HEK293T (cell line): ENCODE data around the gene KCTD15.

Source experiments
- CTCF ChIA-PET: fragments of 350-600 bp; formaldehyde crosslinking; extraction: SDS; loops from one replicate; lab custom pipeline; 2021; ENCODE audit warnings: antibody characterized with exemption, inconsistent platforms; lab: Yijun Ruan, JAX
- POLR2A ChIA-PET: fragments of 350-600 bp; formaldehyde crosslinking; extraction: SDS; loops from one replicate; lab custom pipeline; 2020; ENCODE audit warnings: antibody characterized with exemption, inconsistent platforms; lab: Yijun Ruan, JAX
- DNase-seq: peaks from one replicate; pipeline ENCODE4 v3.0.0; 2012; ENCODE audit warnings: mixed read lengths; ENCODE audit errors: extremely low spot score
- ARNT ChIP-seq: fragments of 450-650 bp; IDR thresholded peaks from 2 replicates; pipeline ENCODE4 v1.6.1; 2017; ENCODE audit warnings: mild to moderate bottlenecking
- BHLHE40 ChIP-seq: fragments of 450-650 bp; IDR thresholded peaks from 2 replicates; pipeline ENCODE4 v1.6.1; 2016; ENCODE audit warnings: mild to moderate bottlenecking, moderate library complexity, borderline replicate concordance
- CTBP1 ChIP-seq: fragments of 450-650 bp; IDR thresholded peaks from 2 replicates; pipeline ENCODE4 v1.6.1; 2016; ENCODE audit warnings: borderline replicate concordance
- ELF4 ChIP-seq: fragments of 450-650 bp; IDR thresholded peaks from 2 replicates; pipeline ENCODE4 v1.6.1; 2017; ENCODE audit warnings: antibody characterized with exemption
- FOXA1 ChIP-seq: fragments of 450-650 bp; IDR thresholded peaks from 2 replicates; pipeline ENCODE4 v1.6.1; 2016; ENCODE audit warnings: mild to moderate bottlenecking
- FOXK2 ChIP-seq: fragments of 450-650 bp; IDR thresholded peaks from 2 replicates; pipeline ENCODE4 v1.6.1; 2016; ENCODE audit warnings: mild to moderate bottlenecking
- FOXM1 ChIP-seq: fragments of 450-650 bp; IDR thresholded peaks from 2 replicates; pipeline ENCODE4 v1.6.1; 2017; ENCODE audit warnings: mild to moderate bottlenecking, borderline replicate concordance
- HDGF ChIP-seq: fragments of 450-650 bp; IDR thresholded peaks from 2 replicates; pipeline ENCODE4 v1.6.1; 2017; ENCODE audit warnings: antibody characterized with exemption, borderline replicate concordance
- L3MBTL2 ChIP-seq: fragments of 450-650 bp; conservative IDR thresholded peaks from 2 replicates; pipeline ENCODE4 v1.6.1; 2016; ENCODE audit warnings: mild to moderate bottlenecking
- LEF1 ChIP-seq: fragments of 450-650 bp; IDR thresholded peaks from 2 replicates; pipeline ENCODE4 v1.6.1; 2017; ENCODE audit warnings: mild to moderate bottlenecking, borderline replicate concordance
- NFRKB ChIP-seq: fragments of 450-650 bp; IDR thresholded peaks from 2 replicates; pipeline ENCODE4 v1.6.1; 2016; ENCODE audit warnings: mild to moderate bottlenecking, moderate library complexity
- SP1 ChIP-seq: fragments of 450-650 bp; IDR thresholded peaks from 2 replicates; pipeline ENCODE4 v1.6.1; 2017
- SUZ12 ChIP-seq: fragments of 450-650 bp; IDR thresholded peaks from 2 replicates; pipeline ENCODE4 v1.6.1; 2016; ENCODE audit warnings: mild to moderate bottlenecking
- TARDBP ChIP-seq: fragments of 450-650 bp; IDR thresholded peaks from 2 replicates; pipeline ENCODE4 v1.6.1; 2016
- ZNF384 ChIP-seq: fragments of 450-650 bp; IDR thresholded peaks from 2 replicates; pipeline ENCODE4 v1.6.1; 2016
- TF ChIP-seq, protein P1 (sequence below): fragments of 450-650 bp; IDR thresholded peaks from 2 replicates; pipeline ENCODE4 v1.6.1; 2016

The KCTD15 gene

DNA sequence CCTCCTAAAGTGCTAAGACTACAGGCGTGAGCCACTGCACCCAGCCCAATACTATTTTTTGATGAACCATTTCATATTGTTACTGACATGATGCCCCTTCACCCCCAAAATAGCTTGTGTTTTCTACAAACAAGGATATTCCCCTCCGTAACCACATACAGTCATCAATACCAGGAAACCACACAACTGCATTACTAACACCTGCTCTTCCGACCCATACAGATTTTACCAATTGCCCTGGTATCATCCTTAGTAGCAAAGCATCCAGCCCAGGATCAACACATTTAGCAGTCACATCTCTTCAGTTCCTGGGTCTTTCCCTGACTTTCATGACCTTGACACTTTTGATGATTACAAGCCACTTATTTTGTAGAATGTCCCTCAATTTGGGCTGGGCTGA lies 33.6 kb downstream of the KCTD15 start:
- TF ChIP-seq, protein P1, sequence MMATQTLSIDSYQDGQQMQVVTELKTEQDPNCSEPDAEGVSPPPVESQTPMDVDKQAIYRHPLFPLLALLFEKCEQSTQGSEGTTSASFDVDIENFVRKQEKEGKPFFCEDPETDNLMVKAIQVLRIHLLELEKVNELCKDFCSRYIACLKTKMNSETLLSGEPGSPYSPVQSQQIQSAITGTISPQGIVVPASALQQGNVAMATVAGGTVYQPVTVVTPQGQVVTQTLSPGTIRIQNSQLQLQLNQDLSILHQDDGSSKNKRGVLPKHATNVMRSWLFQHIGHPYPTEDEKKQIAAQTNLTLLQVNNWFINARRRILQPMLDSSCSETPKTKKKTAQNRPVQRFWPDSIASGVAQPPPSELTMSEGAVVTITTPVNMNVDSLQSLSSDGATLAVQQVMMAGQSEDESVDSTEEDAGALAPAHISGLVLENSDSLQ, result no peak
- no peak for TF ChIP-seq SUZ12
- TF ChIP-seq ZNF384, result no peak
- no peak for TF ChIP-seq ARNT
- TF ChIP-seq NFRKB, result no peak
- no peak for TF ChIP-seq LEF1
- TF ChIP-seq HDGF, result no peak
- no peak for TF ChIP-seq L3MBTL2
- no peak for TF ChIP-seq BHLHE40
- no peak for TF ChIP-seq ELF4
- no peak for TF ChIP-seq CTBP1
- no peak for TF ChIP-seq FOXK2
- no peak for TF ChIP-seq TARDBP
- TF ChIP-seq FOXM1, result no peak
- TF ChIP-seq SP1, result no peak
- CTCF ChIA-PET, result no interaction called here
- POLR2A ChIA-PET, result no interaction called here
- DNase-seq, result no peak

DNA sequence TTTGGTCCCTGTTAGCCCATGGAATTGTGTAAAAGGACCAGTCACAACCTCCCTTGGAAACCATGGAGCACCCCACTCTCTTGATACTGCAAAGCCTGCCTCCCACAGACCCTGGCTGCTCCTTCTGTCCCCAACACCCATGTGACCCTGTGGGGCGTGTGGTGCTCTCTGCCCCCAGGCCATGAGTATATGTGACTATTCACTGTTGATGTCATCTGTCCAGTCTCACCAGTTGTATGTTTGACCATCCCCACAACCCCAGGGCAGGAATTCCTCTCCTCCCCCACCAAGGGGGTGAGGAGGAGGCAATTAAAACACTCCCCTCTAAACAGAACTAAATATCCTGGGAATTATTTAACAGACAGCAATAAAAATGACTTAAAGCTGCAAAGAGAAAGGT lies 35.2 kb downstream of the KCTD15 start:
- CTCF ChIA-PET, result no interaction called here
- POLR2A ChIA-PET, result no interaction called here
- TF ChIP-seq NFRKB (no peak), CTBP1 (no peak), SP1 (no peak), ELF4 (no peak), ARNT (no peak), TARDBP (no peak), SUZ12 (no peak), HDGF (no peak), L3MBTL2 (no peak), FOXA1 (no peak), LEF1 (no peak), ZNF384 (no peak), BHLHE40 (no peak), FOXM1 (no peak), FOXK2 (no peak)
- TF ChIP-seq, protein P1, result no peak
- no peak for DNase-seq

DNA sequence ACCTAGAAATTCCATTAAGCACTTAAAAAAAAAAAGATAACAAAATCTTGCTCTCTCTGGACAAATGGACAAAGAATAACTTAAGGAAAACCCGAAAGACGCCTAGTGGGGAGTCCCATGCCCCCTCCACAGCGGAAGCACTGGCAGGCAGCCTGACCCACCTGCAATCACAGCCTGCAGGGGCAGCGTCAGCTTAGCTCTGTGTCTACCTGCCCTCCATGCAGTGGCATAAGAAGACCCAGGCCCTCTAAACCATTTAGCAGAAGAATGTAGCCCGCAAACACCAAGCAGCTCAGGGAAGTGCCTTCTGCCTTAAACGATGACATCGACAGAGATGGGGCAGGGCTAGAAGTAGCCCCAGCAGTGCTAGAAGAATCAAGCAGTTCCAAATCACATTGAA lies 36.0 kb downstream of the KCTD15 start:
- POLR2A ChIA-PET, result interaction anchor here (1.3 kb wide), 1 partner anchor 35 kb away, joined by 5 read pairs; no protein-coding TSS in a partner anchor
- no peak for DNase-seq
- TF ChIP-seq FOXA1 (no peak), ELF4 (no peak), ARNT (no peak), TARDBP (no peak), L3MBTL2 (no peak), NFRKB (no peak), BHLHE40 (no peak), FOXM1 (no peak), ZNF384 (no peak)
- CTCF ChIA-PET, result no interaction called here

DNA sequence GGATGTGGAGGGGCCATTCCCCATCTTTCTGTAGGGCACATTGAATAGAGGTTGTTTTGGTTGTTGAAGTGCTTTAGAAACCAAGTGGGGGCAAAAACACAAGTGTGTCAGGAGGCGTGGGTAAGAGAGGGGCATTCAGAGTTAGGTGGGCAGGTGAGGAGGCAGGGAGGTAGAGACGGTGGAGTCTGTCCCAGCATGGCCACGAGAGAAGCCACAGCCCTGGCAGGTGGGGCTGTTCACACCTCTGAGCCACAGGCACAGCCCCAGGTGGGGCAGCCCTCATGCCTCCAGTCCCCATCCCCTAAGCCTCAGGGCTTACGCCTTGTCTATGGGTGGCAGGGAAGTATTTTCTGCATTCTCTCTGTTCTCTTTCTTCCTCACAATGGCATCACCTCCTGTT lies 43.7 kb downstream of the KCTD15 start:
- ChIA-PET CTCF (no interaction called here), POLR2A (no interaction called here)
- TF ChIP-seq HDGF (no peak), FOXM1 (no peak), SP1 (no peak), SUZ12 (no peak), FOXK2 (no peak), TARDBP (no peak), L3MBTL2 (no peak), FOXA1 (no peak), NFRKB (no peak), ELF4 (no peak), CTBP1 (no peak), LEF1 (no peak)
- TF ChIP-seq, protein P1, result no peak
- DNase-seq, result no peak

DNA sequence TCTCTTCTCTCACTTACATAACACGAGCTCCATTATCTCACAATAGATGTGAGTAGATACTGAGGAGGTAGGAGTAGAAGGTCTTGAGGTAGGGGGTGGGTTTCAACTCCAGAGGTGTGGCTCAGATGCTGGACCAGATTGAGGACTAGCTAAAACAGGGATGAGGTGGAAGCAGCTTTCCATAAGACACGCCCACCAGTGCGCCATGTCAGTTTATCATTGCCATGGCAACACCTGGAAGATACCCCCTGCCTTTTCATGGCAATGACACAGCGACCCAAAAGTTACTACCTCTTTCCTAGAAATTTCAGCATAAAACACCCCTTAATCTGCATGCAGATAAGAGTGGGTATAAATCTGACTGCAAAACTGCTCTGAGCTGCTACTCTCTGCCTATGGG lies 44.1 kb downstream of the KCTD15 start:
- POLR2A ChIA-PET, result no interaction called here
- CTCF ChIA-PET, result no interaction called here
- TF ChIP-seq TARDBP, result no peak

DNA sequence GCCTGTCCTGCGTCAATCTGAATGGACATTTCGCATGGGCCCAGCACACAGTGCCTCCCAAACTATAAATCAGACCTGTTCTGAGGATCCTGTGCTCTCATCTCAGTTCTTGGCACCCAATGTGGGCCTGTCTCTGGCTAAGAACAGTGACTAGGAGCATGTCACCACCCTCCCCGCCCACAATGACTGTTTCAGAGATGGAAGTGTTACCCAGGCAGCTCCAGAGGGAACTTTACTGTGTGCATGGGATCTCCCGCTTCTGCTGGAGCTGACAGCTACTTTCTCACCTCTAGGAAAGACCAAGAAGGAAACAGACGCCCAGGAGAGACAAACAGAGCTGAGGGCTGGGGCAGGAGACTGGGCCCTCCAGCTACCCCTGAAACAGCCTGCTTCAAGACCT lies 45.0 kb downstream of the KCTD15 start:
- POLR2A ChIA-PET, result no interaction called here
- DNase-seq, result no peak
- CTCF ChIA-PET, result no interaction called here
- no peak for TF ChIP-seq LEF1
- TF ChIP-seq FOXA1, result no peak

More for the DNA sequence above, 44.1 kb downstream of the KCTD15 start:
- DNase-seq, result no peak

DNA sequence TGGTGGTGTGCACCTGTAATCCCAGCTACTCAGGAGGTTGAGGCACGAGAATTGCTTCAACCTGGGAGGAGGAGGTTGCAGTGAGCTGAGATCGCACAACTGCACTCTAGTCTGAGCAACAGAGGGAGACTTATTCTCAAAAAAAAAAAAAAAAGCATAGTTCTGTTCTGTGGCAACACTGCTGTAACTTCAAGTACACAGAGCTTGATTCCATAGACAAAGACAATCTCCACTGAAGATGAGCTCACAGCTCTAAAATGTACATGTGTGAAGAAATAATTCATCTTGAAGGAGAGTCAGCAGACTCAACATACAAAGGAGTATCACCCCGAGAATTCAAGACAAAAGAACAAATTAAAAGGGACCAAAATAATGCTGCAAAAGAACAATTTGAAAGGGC lies 47.8 kb downstream of the KCTD15 start:
- TF ChIP-seq LEF1 (no peak), FOXA1 (no peak), ARNT (no peak), BHLHE40 (no peak), SP1 (no peak), L3MBTL2 (no peak), FOXK2 (no peak), HDGF (no peak), CTBP1 (no peak)
- TF ChIP-seq, protein P1, result no peak
- ChIA-PET POLR2A (no interaction called here), CTCF (no interaction called here)
- no peak for DNase-seq
